LNCaP clone FGC (cell line): ENCODE data around the gene RAB11FIP4.

Source experiments
- DNase-seq: peaks from one replicate; pipeline ENCODE4 v3.0.0-alpha.2; 2011; ENCODE audit warnings: low read depth
- H3K4me3 ChIP-seq: 2 replicates; pipeline ENCODE4 v1.5.1; 2011; ENCODE audit warnings: mild to moderate bottlenecking, low read depth, low read length, control low read depth
- TF ChIP-seq, protein P1 (sequence below): IDR thresholded peaks from 2 replicates; pipeline ENCODE4 v1.5.1; 2012; ENCODE audit warnings: mild to moderate bottlenecking; ENCODE audit not compliant: control insufficient read depth, insufficient read depth; ENCODE audit errors: extremely low read depth

The RAB11FIP4 gene

DNA sequence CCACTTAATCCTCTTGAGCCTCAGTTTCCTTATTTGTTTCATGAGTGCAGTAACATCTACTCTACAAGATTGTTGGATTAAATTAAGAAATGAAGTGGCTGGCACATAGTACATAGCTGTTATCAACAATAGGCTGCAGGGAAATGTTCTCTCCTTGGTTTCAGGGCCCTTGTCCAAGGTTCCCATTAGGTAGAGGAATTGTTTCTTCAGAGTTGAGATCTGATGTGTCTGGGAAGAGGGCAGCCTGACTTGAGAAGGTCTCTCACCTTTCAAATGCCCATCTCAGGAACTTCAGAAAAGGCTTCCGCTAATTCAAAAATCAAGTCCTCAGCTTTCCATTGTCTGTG, 87.6 kb downstream of the RAB11FIP4 start:
- H3K4me3 ChIP-seq = no peak overlapping the region
- TF ChIP-seq, protein P1, sequence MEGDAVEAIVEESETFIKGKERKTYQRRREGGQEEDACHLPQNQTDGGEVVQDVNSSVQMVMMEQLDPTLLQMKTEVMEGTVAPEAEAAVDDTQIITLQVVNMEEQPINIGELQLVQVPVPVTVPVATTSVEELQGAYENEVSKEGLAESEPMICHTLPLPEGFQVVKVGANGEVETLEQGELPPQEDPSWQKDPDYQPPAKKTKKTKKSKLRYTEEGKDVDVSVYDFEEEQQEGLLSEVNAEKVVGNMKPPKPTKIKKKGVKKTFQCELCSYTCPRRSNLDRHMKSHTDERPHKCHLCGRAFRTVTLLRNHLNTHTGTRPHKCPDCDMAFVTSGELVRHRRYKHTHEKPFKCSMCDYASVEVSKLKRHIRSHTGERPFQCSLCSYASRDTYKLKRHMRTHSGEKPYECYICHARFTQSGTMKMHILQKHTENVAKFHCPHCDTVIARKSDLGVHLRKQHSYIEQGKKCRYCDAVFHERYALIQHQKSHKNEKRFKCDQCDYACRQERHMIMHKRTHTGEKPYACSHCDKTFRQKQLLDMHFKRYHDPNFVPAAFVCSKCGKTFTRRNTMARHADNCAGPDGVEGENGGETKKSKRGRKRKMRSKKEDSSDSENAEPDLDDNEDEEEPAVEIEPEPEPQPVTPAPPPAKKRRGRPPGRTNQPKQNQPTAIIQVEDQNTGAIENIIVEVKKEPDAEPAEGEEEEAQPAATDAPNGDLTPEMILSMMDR = no peak
- DNase-seq = no peak

DNA sequence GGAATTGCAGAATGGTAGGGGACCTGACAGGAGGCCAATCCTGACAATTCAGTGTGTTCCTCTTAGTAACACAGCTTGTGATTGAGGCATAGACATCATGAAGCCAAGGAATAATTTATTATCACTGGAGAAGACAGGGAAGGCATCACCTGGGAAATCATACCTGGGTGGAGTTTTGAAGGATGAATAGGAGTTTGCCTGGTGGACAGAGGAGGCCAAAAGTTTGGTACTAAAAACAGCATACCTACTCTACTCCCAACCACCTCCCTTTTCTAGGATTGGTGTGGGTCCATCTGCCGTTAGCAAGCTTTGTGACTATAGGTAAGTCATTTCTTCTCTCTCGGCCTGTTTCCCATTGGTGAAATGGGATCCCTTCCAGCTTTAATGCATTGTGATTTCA, 88.0 kb downstream of the RAB11FIP4 start:
- no peak overlapping the region for H3K4me3 ChIP-seq
- TF ChIP-seq, protein P1 = no peak
- DNase-seq = no peak

DNA sequence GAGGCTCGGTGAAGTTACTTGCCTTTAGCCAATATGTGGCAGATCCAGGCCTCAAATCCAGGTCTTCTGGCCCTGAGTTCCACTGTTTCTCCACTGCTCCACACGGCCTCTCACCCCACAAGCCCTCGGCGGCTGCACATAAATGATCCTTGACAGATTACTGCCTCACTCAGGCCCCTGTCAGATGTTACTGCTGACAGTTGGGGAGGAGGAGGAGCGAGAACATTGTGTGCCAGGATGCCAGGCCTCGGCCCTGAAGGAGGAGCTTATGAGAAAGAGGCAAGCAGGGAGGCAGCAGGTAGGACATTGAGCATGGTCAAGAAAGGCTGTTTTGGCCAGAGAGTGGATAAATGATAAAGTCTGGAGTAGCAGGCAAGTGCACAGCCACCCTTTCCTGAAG, 88.6 kb downstream of the RAB11FIP4 start:
- TF ChIP-seq, protein P1 = no peak
- H3K4me3 ChIP-seq = no peak overlapping the region
- no peak for DNase-seq

DNA sequence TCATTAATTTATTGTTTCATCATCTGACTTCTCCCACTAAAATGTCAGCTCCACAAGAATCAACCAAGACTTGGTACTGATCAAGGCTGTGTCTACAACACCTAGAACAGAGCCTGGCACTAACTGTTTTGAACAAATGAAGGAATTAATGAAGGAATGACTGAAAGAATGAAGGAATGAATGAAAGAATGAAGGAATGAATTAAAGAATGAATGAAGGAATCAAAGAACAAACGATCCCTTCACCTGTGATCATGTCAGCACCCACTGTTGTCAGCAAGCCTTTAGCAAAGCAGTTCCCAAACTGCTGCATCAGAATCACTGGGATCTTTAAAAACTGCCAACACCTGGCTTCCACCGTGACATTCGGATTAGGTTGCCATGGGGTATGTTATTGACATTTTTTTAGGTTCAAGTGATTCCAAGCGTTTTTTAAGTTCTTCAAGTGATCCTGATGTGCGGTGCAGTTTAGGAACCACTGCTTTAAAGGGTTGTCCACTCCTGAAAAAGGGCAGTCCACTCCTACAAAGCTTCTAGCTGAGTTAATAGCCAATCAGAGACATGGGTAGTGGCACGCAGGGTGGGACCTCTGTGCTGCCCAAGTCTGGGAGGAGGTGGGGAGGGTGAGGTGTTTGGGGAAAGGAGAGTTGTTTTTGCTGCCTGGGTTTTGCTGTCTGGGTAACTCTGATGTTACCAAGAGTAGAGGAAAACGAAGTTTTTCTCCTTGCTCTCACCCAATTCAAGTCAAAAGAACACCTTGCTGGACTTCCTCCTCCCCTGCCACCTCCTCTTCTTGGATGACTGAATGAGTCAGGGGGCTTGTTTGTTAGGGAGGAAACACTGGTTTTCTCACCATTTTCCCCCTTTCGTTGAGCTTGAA, 89.7 kb downstream of the RAB11FIP4 start:
- no peak for DNase-seq
- TF ChIP-seq, protein P1 = no peak
- no peak overlapping the region for H3K4me3 ChIP-seq

DNA sequence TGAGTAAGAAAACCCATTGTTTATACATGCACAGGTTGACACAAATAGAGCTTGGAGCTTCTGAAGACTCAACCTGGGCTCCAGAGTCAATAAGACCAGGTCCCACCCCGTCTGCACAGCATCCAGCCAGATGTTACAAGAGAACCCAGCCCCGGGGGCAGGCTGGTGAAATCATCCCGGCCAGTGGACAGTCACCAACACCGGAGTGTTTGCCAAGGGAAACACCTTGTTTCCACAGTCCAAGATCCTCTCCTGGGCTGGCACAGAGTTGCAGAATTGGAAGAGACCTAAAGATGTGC, 90.3 kb downstream of the RAB11FIP4 start:
- TF ChIP-seq, protein P1 = no peak
- no peak overlapping the region for H3K4me3 ChIP-seq
- DNase-seq = no peak

DNA sequence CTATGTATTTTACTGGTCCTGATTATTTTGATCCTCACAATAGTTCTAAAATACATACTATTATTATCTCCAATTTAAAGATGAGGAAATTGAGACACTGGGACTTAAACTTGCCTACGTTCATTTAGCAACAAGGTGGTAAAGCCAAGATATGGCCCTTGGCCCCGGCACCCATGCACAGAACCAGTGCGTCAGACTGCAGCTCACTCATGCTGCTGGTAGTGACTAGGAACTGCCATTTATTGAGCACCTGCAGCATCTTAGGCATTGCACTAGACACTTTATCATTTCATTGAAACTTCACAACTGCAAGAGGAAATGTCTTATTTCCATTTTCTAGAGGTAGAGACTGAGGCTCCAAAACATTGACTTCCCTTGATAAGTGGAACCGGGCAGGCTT, 93.3 kb downstream of the RAB11FIP4 start:
- TF ChIP-seq, protein P1 = no peak
- H3K4me3 ChIP-seq = no peak overlapping the region
- DNase-seq = no peak

DNA sequence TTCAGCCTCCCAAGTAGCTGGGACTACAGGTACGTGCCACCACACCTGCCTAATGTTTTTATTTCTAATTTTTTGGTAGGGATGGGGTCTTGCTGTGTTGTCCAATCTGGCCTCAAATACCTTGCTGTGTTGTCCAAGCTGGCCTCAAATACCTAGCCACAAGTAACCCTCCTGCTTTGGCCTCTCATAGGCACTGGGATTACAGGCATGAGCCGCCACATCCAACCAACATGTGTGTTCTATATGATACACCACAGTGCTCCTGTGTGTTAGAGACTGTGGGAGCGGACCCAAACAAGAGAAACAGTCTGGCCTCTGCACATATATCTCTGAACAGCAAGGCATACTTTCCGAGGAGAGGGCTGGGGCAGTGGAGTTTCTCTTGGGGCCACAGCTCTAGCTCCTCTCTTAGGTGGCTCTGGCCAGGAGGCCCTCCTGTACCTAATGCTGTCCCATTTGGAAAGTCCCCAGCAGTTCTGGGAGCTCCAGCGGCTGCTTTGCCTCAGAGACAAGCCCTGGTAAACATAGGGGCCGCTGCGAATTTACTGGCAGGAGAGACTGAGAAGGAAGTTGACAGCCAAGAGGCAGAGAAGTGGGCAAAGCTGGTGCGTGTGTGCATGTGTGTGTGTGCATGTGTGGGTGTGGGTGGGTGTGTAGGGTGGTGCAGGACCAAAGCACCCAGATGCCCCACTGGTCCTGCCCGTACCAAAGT, 95.0 kb downstream of the RAB11FIP4 start:
- DNase-seq = no peak
- TF ChIP-seq, protein P1 = no peak
- no peak overlapping the region for H3K4me3 ChIP-seq
